Esophagus (tissue), 2 donors: ENCODE data around the gene MAP1LC3A. TPM values are rescaled to one million over a fixed set of nuclear protein-coding genes. Genes with fewer than 3 reads are reported as not detected.
A peak's percentile ranks its signal among the peaks of the same experiment; 100 is the strongest.

ENCODE experiments used
- H3K27ac ChIP-seq, 2 donors: one replicate each; pipeline ENCODE4 v1.5.1; 2013; ENCODE audit warnings: low read depth in 2 of 2, mild to moderate bottlenecking in 2 of 2, inconsistent platforms in 1 of 2, low read length in 1 of 2, moderate library complexity in 1 of 2
- H3K27me3 ChIP-seq, 2 donors: one replicate each; pipeline ENCODE4 v1.6.1; 2013; ENCODE audit warnings: low read length in 2 of 2, control low read depth in 1 of 2, mild to moderate bottlenecking in 1 of 2; ENCODE audit not compliant: insufficient read depth in 2 of 2, control insufficient read depth in 1 of 2
- H3K36me3 ChIP-seq, 2 donors: one replicate each; pipeline ENCODE4 v1.6.1; 2013; ENCODE audit warnings: low read length in 1 of 2; ENCODE audit not compliant: control insufficient read depth in 2 of 2, insufficient read depth in 2 of 2
- H3K4me1 ChIP-seq, 2 donors: one replicate each; pipeline ENCODE4 v1.6.1; 2013; ENCODE audit warnings: low read length in 1 of 2; ENCODE audit not compliant: control insufficient read depth in 2 of 2, insufficient read depth in 2 of 2
- H3K4me3 ChIP-seq, 2 donors: one replicate each; pipeline ENCODE4 v1.5.1; 2013; ENCODE audit warnings: low read length in 2 of 2, mild to moderate bottlenecking in 2 of 2, low read depth in 1 of 2, moderate library complexity in 1 of 2
- H3K9me3 ChIP-seq, 2 donors: one replicate each; pipeline ENCODE4 v1.6.1; 2013; ENCODE audit warnings: mild to moderate bottlenecking in 2 of 2, low read depth in 1 of 2, low read length in 1 of 2, moderate library complexity in 1 of 2; ENCODE audit not compliant: control insufficient read depth in 2 of 2, insufficient read depth in 1 of 2
- WGBS, 2 donors: extraction: QIAGEN DNeasy Blood & Tissue Kit; methylation state at CpG; one replicate each; pipeline ENCODE4 v1.1.7; 2013; 5-methylcytosine and 5-hydroxymethylcytosine counted together
- polyA plus RNA-seq, 2 donors: library from polyadenylated mRNA; stranded (reverse); fragments of 200-250 nt; gene quantifications; one replicate each; pipeline ENCODE4 v1.2.3, GENCODE V29; 2013
- donor health status: healthy with polysubstance abuse.
- donor health status: Bipolar disorder and iron deficiency.

MAP1LC3A gene
- polyA plus RNA-seq, 2 donors, result 28.7 to 29.5 TPM

DNA sequence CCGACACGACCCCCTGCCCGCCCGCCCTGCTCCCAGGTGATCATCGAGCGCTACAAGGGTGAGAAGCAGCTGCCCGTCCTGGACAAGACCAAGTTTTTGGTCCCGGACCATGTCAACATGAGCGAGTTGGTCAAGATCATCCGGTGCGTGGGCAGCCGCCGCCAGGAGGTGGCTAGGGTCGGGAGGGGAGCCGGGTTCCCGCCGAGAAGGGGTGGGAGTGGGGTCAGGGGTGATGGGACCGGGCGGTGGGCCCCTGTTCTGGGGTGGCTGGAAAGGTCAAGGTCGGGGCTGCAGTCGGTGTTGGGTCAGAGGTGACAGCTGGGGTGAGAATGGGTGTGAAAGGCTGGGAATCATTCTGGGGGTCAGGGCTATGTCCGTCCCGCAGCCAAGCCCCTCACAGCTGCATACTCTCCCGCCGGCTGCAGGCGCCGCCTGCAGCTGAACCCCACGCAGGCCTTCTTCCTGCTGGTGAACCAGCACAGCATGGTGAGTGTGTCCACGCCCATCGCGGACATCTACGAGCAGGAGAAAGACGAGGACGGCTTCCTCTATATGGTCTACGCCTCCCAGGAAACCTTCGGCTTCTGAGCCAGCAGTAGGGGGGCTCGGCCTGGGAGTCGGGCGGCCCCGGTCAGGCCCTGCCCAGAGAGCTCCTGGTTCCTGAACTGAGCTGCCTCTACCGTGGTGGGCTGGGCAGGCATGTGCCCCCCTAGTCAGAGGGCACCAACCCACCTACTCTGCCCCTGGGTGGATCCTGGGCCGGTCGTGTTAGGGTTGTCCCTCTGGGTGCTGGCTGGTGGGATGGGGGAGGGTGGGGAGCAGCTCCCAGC, 1.0 kb downstream of the MAP1LC3A start:
- Histone ChIP-seq H3K36me3 (no peaks in the 10 kb centered on the region), H3K27me3 (no peaks in the 10 kb centered on the region), H3K4me3 (peak overlapping the region in 1 of 2 donors; percentile 45), H3K4me1 (no peaks in the 10 kb centered on the region), H3K9me3 (no peaks in the 10 kb centered on the region), H3K27ac (peak overlapping the region; percentile 85 to 90)
- 55 to 64% methylated on average over 40 to 43 of the region's 43 CpGs for WGBS, 2 donors

DNA sequence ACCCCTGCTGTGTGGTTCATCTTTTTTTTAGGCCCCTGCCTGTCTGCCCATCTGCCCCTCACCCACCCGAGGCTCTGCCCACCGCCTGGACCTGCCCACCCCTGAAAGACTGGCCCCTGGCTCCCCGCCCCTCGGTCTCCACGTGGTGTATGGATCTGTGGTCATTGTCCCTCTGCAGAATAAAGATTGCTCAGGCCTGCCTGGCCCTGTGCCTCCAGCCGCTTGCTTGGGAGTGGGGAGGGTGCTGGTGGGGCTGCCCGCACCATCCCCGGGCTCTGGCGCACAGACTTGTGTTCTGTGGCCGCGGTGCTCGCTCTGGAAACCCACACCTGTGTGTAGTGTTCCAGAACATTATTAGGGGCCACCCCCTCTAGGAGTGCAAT, 1.6 kb downstream of the MAP1LC3A start:
- Histone ChIP-seq H3K27me3 (no peaks in the 10 kb centered on the region), H3K9me3 (no peaks in the 10 kb centered on the region), H3K36me3 (no peaks in the 10 kb centered on the region), H3K27ac (peak overlapping the region in 1 of 2 donors; percentile 90), H3K4me1 (no peaks in the 10 kb centered on the region), H3K4me3 (no peak overlapping the region)
- 75 to 77% methylated on average over 12 of the region's 12 CpGs for WGBS, 2 donors

DNA sequence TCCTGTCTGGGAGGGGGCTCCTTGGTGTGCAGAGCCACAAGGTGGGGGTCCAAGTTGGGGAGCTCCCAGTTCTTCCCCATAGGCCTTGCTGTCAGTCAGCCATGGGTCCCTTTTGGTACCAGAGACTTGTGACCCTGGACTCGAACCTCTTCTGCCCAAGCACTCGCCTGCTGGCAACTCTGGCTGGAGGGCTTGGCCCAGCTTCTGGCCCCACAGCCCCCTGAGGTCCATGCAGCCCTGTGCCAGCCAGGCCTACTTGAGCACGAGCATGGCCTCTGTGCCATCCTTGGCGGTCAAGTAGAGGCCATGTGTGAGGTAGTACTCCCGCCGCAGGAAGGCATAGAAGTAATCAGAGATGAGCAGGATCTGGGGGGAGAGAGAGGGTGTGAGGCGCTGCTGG, 2.1 kb downstream of the MAP1LC3A start:
- Histone ChIP-seq H3K4me1 (no peaks in the 10 kb centered on the region), H3K27me3 (no peaks in the 10 kb centered on the region), H3K36me3 (no peaks in the 10 kb centered on the region), H3K9me3 (no peaks in the 10 kb centered on the region), H3K27ac (peak overlapping the region in 1 of 2 donors; percentile 15), H3K4me3 (no peak overlapping the region)
- 86 to 89% methylated on average over 7 of the region's 7 CpGs for WGBS, 2 donors

DNA sequence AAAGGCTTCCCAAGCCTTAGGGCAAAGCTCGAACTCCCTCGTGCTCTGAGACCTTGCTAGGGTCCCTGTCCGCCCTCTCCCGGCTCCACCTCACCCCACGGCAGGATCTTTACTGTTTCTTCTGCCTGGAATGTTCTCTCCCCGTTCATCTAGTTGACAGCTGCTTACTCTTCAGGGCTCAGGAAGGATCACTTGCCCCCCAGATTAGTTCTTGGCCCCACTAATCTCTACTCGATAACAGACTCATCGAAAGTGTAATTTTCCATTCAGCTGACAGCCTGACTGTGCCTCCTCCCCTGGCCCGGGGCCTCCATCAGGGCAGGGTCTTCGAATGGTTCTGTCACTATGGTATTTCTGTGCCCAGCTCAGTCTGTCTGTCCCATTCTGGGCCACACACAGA, 3.1 kb downstream of the MAP1LC3A start:
- no peaks in the 10 kb centered on the region for H3K9me3 ChIP-seq
- no peaks in the 10 kb centered on the region for H3K27me3 ChIP-seq
- no peaks in the 10 kb centered on the region for H3K4me1 ChIP-seq
- H3K36me3 ChIP-seq, result no peaks in the 10 kb centered on the region
- no peak overlapping the region for H3K4me3 ChIP-seq
- WGBS, 2 donors, result 73 to 75% methylated on average over 10 of the region's 10 CpGs
- H3K27ac ChIP-seq, result no peak overlapping the region

DNA sequence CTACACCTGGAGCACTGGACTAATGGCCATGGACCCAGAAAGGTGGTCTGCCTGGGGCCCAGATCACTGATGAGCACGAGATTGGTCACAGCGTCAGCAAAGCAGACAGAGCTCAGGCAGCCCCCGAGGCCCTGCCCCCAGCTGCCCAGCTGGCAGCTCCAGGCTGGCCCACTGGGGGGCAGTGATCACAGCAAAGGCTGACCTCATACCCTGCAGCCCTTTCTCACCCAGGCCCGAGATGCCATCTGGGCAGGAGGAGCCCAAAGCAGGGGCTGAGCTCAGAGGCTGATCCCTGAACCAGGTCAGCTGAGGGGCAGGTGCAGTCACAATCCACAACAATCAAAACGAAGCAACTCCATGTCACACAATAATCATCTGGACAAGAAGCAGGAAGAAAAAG, 4.1 kb downstream of the MAP1LC3A start:
- Histone ChIP-seq H3K36me3 (peaks cover 0 to 6% of the 10 kb centered on the region in 2 donors), H3K4me3 (no peak overlapping the region), H3K9me3 (no peaks in the 10 kb centered on the region), H3K27ac (no peak overlapping the region), H3K27me3 (no peaks in the 10 kb centered on the region), H3K4me1 (no peaks in the 10 kb centered on the region)
- WGBS, 2 donors, result 65 to 68% methylated on average over 5 of the region's 5 CpGs

DNA sequence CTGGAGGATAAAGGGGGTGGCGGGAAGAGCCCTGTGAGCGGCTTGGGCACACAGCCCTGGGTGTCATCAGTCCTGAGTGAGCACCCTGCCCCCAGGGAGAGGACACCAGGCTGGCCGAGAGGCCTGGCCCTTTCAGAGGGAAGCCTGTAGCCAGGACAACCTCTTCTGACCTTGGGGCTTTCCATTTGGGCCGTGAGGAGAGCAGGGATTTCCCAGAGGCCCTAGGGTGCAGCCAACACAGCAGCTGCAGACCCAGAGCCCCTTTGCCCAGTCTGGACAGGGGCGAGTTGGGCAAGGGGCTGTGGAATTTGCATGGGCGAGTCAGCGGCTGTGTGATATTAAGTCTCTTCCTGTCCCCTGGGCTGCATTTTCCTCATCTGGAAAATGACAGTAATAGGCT, 6.3 kb downstream of the MAP1LC3A start:
- no peaks in the 10 kb centered on the region for H3K4me1 ChIP-seq
- 66 to 74% methylated on average over 7 of the region's 7 CpGs for WGBS, 2 donors
- peaks cover 0 to 15% of the 10 kb centered on the region in 2 donors for H3K36me3 ChIP-seq

DNA sequence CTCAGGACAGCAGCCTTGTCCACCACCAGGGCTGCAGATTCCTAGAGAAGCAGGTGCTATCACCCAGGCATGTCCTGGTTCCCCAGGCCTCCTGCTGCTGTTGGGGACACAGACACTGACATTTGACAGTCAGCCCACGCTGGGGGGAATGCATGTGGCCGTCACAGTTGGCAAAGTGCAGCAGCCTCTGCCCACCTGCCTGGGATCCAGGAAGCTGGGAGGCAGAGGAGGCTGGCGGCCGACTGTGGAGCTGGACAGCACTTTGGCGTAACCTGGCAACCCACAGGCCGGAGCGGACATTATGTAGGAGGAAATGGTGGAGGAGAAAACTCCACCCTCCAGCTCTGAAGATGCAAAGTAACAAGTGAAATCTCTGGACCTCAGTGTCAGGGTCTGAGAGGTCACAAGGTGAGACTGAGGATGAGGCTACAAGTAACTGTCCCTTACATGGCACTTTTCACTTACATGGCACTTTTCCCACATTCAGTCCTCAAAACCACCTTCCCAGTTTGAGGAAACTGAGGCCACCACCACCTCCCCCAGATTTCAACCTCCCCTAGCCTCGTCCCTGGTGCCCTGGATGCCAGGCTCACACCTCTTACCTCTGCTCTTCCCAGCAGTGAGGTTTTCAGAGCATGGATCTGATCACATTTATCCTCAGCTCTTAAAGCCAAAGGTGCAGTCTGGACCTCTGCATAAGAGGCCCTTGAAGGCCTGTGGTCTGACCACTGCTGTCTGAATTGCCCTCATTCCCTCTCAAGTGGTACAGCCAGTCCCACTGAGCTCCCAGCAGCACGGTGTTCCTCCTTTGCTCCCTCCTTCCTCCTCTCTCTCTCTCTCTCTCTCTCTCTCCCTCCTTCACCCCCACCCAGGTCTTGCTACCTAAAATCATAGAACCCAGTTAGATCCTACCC, 8.7 kb downstream of the MAP1LC3A start:
- Histone ChIP-seq H3K9me3 (no peaks in the 10 kb centered on the region), H3K36me3 (peaks cover 0 to 21% of the 10 kb centered on the region in 2 donors), H3K27ac (no peak overlapping the region), H3K4me1 (no peaks in the 10 kb centered on the region), H3K27me3 (no peaks in the 10 kb centered on the region), H3K4me3 (no peak overlapping the region)
- WGBS, 2 donors, result 89 to 90% methylated on average over 9 of the region's 9 CpGs

More for the DNA sequence above, 6.3 kb downstream of the MAP1LC3A start:
- Histone ChIP-seq H3K27me3 (no peaks in the 10 kb centered on the region), H3K4me3 (no peak overlapping the region), H3K9me3 (no peaks in the 10 kb centered on the region), H3K27ac (no peak overlapping the region)

DNA sequence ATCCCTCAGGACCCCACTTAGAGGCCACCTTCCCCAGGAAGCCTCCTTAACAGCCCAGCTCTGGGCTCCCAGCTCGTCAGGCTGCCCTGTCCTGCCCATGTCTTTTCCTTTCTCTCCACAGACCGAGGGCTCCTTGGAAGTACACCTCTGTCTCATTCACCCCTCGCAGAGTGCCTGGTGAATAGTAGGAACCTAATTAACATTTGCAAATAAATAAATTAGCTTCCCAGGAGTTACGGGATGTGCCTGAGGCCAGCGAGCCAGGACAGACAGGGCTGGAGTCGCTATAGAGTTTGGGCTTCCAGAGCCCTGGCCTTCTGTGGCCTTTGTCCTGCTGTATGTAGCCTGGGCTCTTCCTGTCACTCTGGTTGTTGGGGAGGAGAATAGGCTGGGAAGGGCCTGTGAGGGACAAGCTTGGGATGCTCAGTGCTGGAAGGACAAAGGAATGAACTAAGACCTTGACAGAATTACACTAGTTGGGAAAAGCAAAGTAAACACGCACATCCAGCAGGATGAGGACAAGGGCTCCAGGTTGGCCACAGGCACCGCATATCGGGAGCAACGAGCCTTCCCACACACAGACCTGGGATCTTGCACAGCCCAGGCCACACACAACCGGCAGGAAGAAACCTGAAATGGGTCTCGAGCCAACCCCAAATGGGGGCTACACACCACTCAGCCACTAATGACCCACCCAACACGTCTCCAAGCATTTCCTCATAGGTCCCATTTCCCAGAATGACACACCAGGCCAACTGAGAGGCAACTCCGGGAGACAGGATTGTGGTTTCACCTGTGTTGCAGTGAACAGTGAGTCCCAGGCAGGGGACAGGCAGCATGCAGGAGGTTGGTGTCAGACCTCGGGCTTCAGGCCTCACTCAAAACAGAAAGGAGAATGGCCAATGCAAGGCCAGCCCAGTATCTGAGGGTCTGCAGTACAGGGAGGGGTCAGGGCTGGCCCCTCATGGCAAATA, 9.7 kb downstream of the MAP1LC3A start:
- no peak overlapping the region for H3K27ac ChIP-seq
- H3K36me3 ChIP-seq, result peaks cover 0 to 21% of the 10 kb centered on the region in 2 donors
- no peak overlapping the region for H3K4me3 ChIP-seq
- no peaks in the 10 kb centered on the region for H3K27me3 ChIP-seq
- no peaks in the 10 kb centered on the region for H3K9me3 ChIP-seq
- 93 to 94% methylated on average over 15 of the region's 15 CpGs for WGBS, 2 donors
- no peaks in the 10 kb centered on the region for H3K4me1 ChIP-seq

DNA sequence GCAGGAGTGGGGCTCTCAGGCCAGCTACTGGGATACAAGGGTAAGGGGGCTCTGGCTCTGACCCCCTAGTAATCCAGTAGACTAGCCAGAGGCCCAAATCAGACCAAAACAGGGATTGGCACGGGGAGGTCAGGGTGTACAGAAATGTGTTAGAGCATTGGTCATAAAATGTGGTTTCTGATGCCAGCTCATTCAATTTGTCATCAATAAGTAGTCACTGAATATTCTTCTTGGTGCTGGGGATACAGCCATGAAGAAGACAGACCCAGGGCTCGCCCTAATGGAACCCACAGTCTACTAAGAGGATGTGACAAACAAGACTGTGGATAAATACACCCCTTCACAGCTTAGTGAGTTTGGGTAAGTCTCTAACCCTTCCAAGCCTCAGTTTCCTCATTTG, 11.1 kb downstream of the MAP1LC3A start:
- H3K27ac ChIP-seq, result no peak overlapping the region
- no peaks in the 10 kb centered on the region for H3K4me1 ChIP-seq
- no peaks in the 10 kb centered on the region for H3K9me3 ChIP-seq
- no peaks in the 10 kb centered on the region for H3K27me3 ChIP-seq
- no peak overlapping the region for H3K4me3 ChIP-seq
- WGBS, 2 donors, result 92 to 96% methylated on average over 2 of the region's 2 CpGs
- peaks cover under 1 to 21% of the 10 kb centered on the region in 2 donors for H3K36me3 ChIP-seq
